ENCODE results near the gene BMPER. TPM values are rescaled to one million over a fixed set of nuclear protein-coding genes. Genes with fewer than 3 reads are reported as not detected.

Gene BMPER
- total RNA-seq, 1 experiment from 2014 or later: 6.7 TPM

GRCh38 chr7:33910756-33911155, 5.4 kb downstream of the BMPER start:
- TF ChIP-seq EZH2 (IDR thresholded peaks at IDR 0.05; ENCODE audit: borderline replicate concordance, low read depth, low read length, poor library complexity, severe bottlenecking) (no peak), CTCF (conservative IDR thresholded peaks at IDR 0.05; ENCODE audit: low read depth, low read length) (no peak)
- Histone ChIP-seq H3K36me3 (ENCODE audit: insufficient read depth, low read length, poor library complexity, severe bottlenecking) (no peaks in the 10 kb centered on the region), H3K27me3 (replicated peaks; ENCODE audit: insufficient read depth, low read depth, low read length, poor library complexity) (peaks cover 5% of the 10 kb centered on the region), H3K4me1 (ENCODE audit: insufficient read depth, low read length, poor library complexity, severe bottlenecking) (peaks cover 12% of the 10 kb centered on the region), H3K4me3 (ENCODE audit: low read depth, low read length, poor library complexity, severe bottlenecking) (no peak overlapping the region), H3K9me3 (ENCODE audit: low read depth, low read length, poor library complexity, severe bottlenecking) (no peaks in the 10 kb centered on the region), H3K27ac (ENCODE audit: low read depth, low read length, poor library complexity, severe bottlenecking) (no peak overlapping the region)
- BruUV-seq (replicated peaks): no TSS peak
- intact Hi-C loops (cut with micrococcal nuclease; ENCODE audit: unreplicated experiment): no loop called here
- CTCF ChIA-PET: no interaction called here
- POLR2A ChIA-PET (ENCODE audit: low non-redundant PET): no interaction called here
- no peak for DNase-seq (ENCODE audit: low spot score)

GRCh38 chr7:33916357-33917081, 11.2 kb downstream of the BMPER start:
- CTCF ChIA-PET: no interaction called here
- BruUV-seq (replicated peaks): no TSS peak
- H3K9me3 ChIP-seq (ENCODE audit: low read depth, low read length, poor library complexity, severe bottlenecking): no peaks in the 10 kb centered on the region
- POLR2A ChIA-PET (ENCODE audit: low non-redundant PET): no interaction called here
- no peak overlapping the region for H3K27ac ChIP-seq (ENCODE audit: low read depth, low read length, poor library complexity, severe bottlenecking)
- H3K36me3 ChIP-seq (ENCODE audit: insufficient read depth, low read length, poor library complexity, severe bottlenecking): no peaks in the 10 kb centered on the region
- TF ChIP-seq CTCF (conservative IDR thresholded peaks at IDR 0.05; ENCODE audit: low read depth, low read length) (no peak), EZH2 (IDR thresholded peaks at IDR 0.05; ENCODE audit: borderline replicate concordance, low read depth, low read length, poor library complexity, severe bottlenecking) (no peak)
- H3K27me3 ChIP-seq (replicated peaks; ENCODE audit: insufficient read depth, low read depth, low read length, poor library complexity): no peaks in the 10 kb centered on the region
- H3K4me1 ChIP-seq (ENCODE audit: insufficient read depth, low read length, poor library complexity, severe bottlenecking): peaks cover 17% of the 10 kb centered on the region
- DNase-seq (ENCODE audit: low spot score): no peak
- intact Hi-C loops (cut with micrococcal nuclease; ENCODE audit: unreplicated experiment): no loop called here
- H3K4me3 ChIP-seq (ENCODE audit: low read depth, low read length, poor library complexity, severe bottlenecking): no peak overlapping the region

GRCh38 chr7:33917661-33918060, 12.3 kb downstream of the BMPER start:
- BruUV-seq (replicated peaks): no TSS peak
- CTCF ChIA-PET: no interaction called here

More at GRCh38 chr7:33917661-33918060, 12.3 kb downstream of the BMPER start:
- DNase-seq (ENCODE audit: low spot score): no peak
- Histone ChIP-seq H3K27ac (ENCODE audit: low read depth, low read length, poor library complexity, severe bottlenecking) (no peak overlapping the region), H3K4me1 (ENCODE audit: insufficient read depth, low read length, poor library complexity, severe bottlenecking) (peaks cover 17% of the 10 kb centered on the region), H3K36me3 (ENCODE audit: insufficient read depth, low read length, poor library complexity, severe bottlenecking) (no peaks in the 10 kb centered on the region), H3K4me3 (ENCODE audit: low read depth, low read length, poor library complexity, severe bottlenecking) (no peak overlapping the region), H3K27me3 (replicated peaks; ENCODE audit: insufficient read depth, low read depth, low read length, poor library complexity) (no peaks in the 10 kb centered on the region), H3K9me3 (ENCODE audit: low read depth, low read length, poor library complexity, severe bottlenecking) (no peaks in the 10 kb centered on the region)
- POLR2A ChIA-PET (ENCODE audit: low non-redundant PET): no interaction called here
- intact Hi-C loops (cut with micrococcal nuclease; ENCODE audit: unreplicated experiment): no loop called here
- TF ChIP-seq EZH2 (IDR thresholded peaks at IDR 0.05; ENCODE audit: borderline replicate concordance, low read depth, low read length, poor library complexity, severe bottlenecking) (no peak), CTCF (conservative IDR thresholded peaks at IDR 0.05; ENCODE audit: low read depth, low read length) (no peak)
